Effector memory CD4-positive, alpha-beta T cell (primary cell): ENCODE results near the gene CCDC97.
"Not testable (repeated sequence)": the region's sequence is repeated elsewhere in the genome, so short reads cannot be mapped to it uniquely, and the experiment has no call there.

Source experiments
- DNase-seq, 3 donors: peaks; one replicate each; pipeline ENCODE4 v3.0.0-alpha.2; 2020
- H3K27ac ChIP-seq: 2 replicates; pipeline ENCODE4 v1.7.0; 2013; ENCODE audit warnings: mild to moderate bottlenecking, low read length, moderate library complexity; ENCODE audit not compliant: insufficient read depth, poor library complexity, severe bottlenecking
- H3K27me3 ChIP-seq: replicated peaks from 2 replicates; pipeline ENCODE4 v1.7.0; 2013; ENCODE audit warnings: mild to moderate bottlenecking, low read length; ENCODE audit not compliant: insufficient read depth, control insufficient read depth, poor library complexity, severe bottlenecking
- H3K36me3 ChIP-seq: 2 replicates; pipeline ENCODE4 v1.7.0; 2013; ENCODE audit warnings: mild to moderate bottlenecking, low read length, moderate library complexity; ENCODE audit not compliant: control insufficient read depth, insufficient read depth
- H3K4me1 ChIP-seq: 2 replicates; pipeline ENCODE4 v1.7.0; 2013; ENCODE audit warnings: low read length, mild to moderate bottlenecking; ENCODE audit not compliant: control insufficient read depth, insufficient read depth, poor library complexity, severe bottlenecking
- H3K4me3 ChIP-seq: 2 replicates; pipeline ENCODE4 v1.7.0; 2013; ENCODE audit warnings: low read length, low read depth, mild to moderate bottlenecking; ENCODE audit not compliant: insufficient read depth, poor library complexity, severe bottlenecking
- H3K9me3 ChIP-seq: 2 replicates; pipeline ENCODE4 v1.7.0; 2013; ENCODE audit warnings: mild to moderate bottlenecking, low read length, moderate library complexity; ENCODE audit not compliant: control insufficient read depth

CCDC97 gene

DNA sequence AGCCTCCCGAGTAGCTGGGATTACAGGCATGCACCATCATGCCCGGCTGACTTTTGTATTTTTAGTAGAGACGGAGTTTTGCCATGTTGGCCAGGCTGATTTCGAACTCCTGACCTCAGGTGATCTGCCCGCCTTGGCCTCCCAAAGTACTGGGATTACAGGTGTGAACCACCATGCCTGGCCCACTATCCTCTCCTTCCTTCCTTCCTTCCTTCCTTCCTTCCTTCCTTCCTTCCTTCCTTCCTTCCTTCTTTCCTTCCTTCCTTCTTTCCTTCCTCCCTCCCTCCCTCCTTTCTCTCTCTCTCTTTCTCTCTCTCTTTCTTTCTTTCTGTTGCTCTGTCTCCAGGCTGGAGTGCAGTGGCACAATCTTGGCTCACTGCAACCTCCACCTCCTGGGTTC lies 61.1 kb downstream of the CCDC97 start:
- not testable (repeated sequence) for DNase-seq, H3K36me3 ChIP-seq, H3K27me3 ChIP-seq, H3K4me1 ChIP-seq, H3K9me3 ChIP-seq, H3K27ac ChIP-seq, H3K4me3 ChIP-seq

GRCh38 chr19:41371541-41371940 lies 61.6 kb downstream of the CCDC97 start:
- no peak overlapping the region for H3K27ac ChIP-seq
- no peak overlapping the region for H3K4me3 ChIP-seq
- no peaks in the 10 kb centered on the region for H3K9me3 ChIP-seq
- DNase-seq: no peak
- H3K27me3 ChIP-seq: no peaks in the 10 kb centered on the region
- no peaks in the 10 kb centered on the region for H3K4me1 ChIP-seq
- no peaks in the 10 kb centered on the region for H3K36me3 ChIP-seq

GRCh38 chr19:41372501-41372900 lies 62.5 kb downstream of the CCDC97 start:
- Histone ChIP-seq H3K4me1 (no peaks in the 10 kb centered on the region), H3K4me3 (no peak overlapping the region), H3K27ac (no peak overlapping the region), H3K27me3 (no peaks in the 10 kb centered on the region), H3K9me3 (no peaks in the 10 kb centered on the region), H3K36me3 (no peaks in the 10 kb centered on the region)
- DNase-seq: no peak

GRCh38 chr19:41373993-41374392 lies 64.0 kb downstream of the CCDC97 start:
- no peak overlapping the region for H3K4me3 ChIP-seq
- no peak for DNase-seq
- no peaks in the 10 kb centered on the region for H3K27me3 ChIP-seq
- H3K4me1 ChIP-seq: no peaks in the 10 kb centered on the region
- no peaks in the 10 kb centered on the region for H3K36me3 ChIP-seq
- no peak overlapping the region for H3K27ac ChIP-seq
- no peaks in the 10 kb centered on the region for H3K9me3 ChIP-seq
